Activated CD8-positive, alpha-beta memory T cell treated with anti-CD3 and anti-CD28 coated beads, Interleukin-2, amount 50 U/mL, for 48 hours (primary cell): ENCODE data around the gene PDXP.
"Not testable (repeated sequence)": the region's sequence is repeated elsewhere in the genome, so short reads cannot be mapped to it uniquely, and the experiment has no call there.

Source experiments
- DNase-seq: peaks from one replicate; pipeline ENCODE4 v3.0.0-alpha.2; 2020

Gene PDXP

GRCh38 chr22:37658133-37659065 lies at the start of gene PDXP:
Gene PDXP (plus strand): TSS chr22:37658723. CDS start chr22:37658783, 60 bp downstream.
- peak; percentile 99 for DNase-seq

GRCh38 chr22:37609240-37610152 lies 49.0 kb upstream of the PDXP start:
- no peak for DNase-seq

- not testable (repeated sequence) for DNase-seq
Observed at GRCh38 chr22:37610153-37610475, 48.4 kb upstream of the PDXP start.

- no peak for DNase-seq
Observed at GRCh38 chr22:37610480-37611129, 47.9 kb upstream of the PDXP start.

GRCh38 chr22:37611207-37611606 lies 47.3 kb upstream of the PDXP start:
- DNase-seq: no peak

- no peak for DNase-seq
Observed at GRCh38 chr22:37616201-37617083, 42.1 kb upstream of the PDXP start.

- DNase-seq: no peak
Observed at GRCh38 chr22:37617431-37617830, 41.1 kb upstream of the PDXP start.

GRCh38 chr22:37618072-37618656 lies 40.4 kb upstream of the PDXP start:
- DNase-seq: no peak

- no peak for DNase-seq
Observed at GRCh38 chr22:37618674-37619073, 39.8 kb upstream of the PDXP start.

- no peak for DNase-seq
Observed at GRCh38 chr22:37619991-37620390, 38.5 kb upstream of the PDXP start.

GRCh38 chr22:37621352-37621860 lies 37.1 kb upstream of the PDXP start:
- DNase-seq: no peak

GRCh38 chr22:37623075-37624016 lies 35.2 kb upstream of the PDXP start:
- peak; percentile 91 for DNase-seq

GRCh38 chr22:37624017-37624365 lies 34.5 kb upstream of the PDXP start:
- DNase-seq: no peak

- DNase-seq: no peak
Observed at GRCh38 chr22:37624876-37625275, 33.6 kb upstream of the PDXP start.

- no peak for DNase-seq
Observed at GRCh38 chr22:37625737-37626136, 32.8 kb upstream of the PDXP start.

GRCh38 chr22:37626144-37626543 lies 32.4 kb upstream of the PDXP start:
- no peak for DNase-seq

GRCh38 chr22:37626556-37627075 lies 31.9 kb upstream of the PDXP start:
- DNase-seq: no peak

GRCh38 chr22:37627121-37627520 lies 31.4 kb upstream of the PDXP start:
- DNase-seq: no peak

GRCh38 chr22:37627545-37627944 lies 31.0 kb upstream of the PDXP start:
- no peak for DNase-seq

- no peak for DNase-seq
Observed at GRCh38 chr22:37628830-37629229, 29.7 kb upstream of the PDXP start.
